NB4 (cell line): ENCODE measurements around the gene ALDH5A1.

Experiments used
- DNase-seq: peaks from one replicate; pipeline ENCODE4 v3.0.0; 2010; ENCODE audit warnings: low read depth
- H3K4me3 ChIP-seq: one replicate; pipeline ENCODE4 v1.5.1; 2011; ENCODE audit warnings: mild to moderate bottlenecking, low read depth, low read length, moderate library complexity
- MYC ChIP-seq: IDR thresholded peaks from 2 replicates; pipeline ENCODE4 v1.6.1; 2011; ENCODE audit warnings: low read depth, low read length
- POLR2A ChIP-seq: IDR thresholded peaks from 2 replicates; pipeline ENCODE4 v1.6.1; 2011; ENCODE audit warnings: mild to moderate bottlenecking; ENCODE audit not compliant: insufficient read length; ENCODE audit errors: extremely low read depth
- TF ChIP-seq, protein P1 (sequence below): IDR thresholded peaks from 2 replicates; pipeline ENCODE4 v1.6.1; 2011; ENCODE audit warnings: low read depth, low read length
- TF ChIP-seq, protein P2 (sequence below): IDR thresholded peaks from one replicate; pipeline ENCODE4 v1.5.1; 2012; ENCODE audit warnings: low read depth, low read length

ALDH5A1 gene

DNA sequence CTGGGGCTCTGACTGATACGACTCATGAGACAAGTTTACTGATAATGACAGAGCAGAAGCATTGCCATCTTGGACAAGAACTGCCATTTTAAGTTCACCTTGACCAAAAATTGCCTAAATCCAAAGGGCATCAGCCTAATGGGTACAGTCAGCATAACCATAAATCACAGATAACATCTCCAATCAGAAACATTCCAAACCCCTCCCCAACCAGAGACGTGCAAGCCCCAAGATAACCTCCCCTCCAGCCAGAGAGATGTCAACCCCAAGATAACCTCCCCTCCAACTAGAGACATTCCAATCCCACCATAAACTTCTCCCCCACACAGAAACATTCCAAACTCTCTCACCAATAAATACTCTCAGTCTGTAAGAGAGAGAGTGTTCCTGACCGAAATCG, 15.9 kb upstream of the ALDH5A1 start:
- H3K4me3 ChIP-seq: no peak overlapping the region
- no peak for DNase-seq
- TF ChIP-seq, protein P1, sequence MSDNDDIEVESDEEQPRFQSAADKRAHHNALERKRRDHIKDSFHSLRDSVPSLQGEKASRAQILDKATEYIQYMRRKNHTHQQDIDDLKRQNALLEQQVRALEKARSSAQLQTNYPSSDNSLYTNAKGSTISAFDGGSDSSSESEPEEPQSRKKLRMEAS: no peak
- TF ChIP-seq POLR2A (no peak), MYC (no peak)
- TF ChIP-seq, protein P2, sequence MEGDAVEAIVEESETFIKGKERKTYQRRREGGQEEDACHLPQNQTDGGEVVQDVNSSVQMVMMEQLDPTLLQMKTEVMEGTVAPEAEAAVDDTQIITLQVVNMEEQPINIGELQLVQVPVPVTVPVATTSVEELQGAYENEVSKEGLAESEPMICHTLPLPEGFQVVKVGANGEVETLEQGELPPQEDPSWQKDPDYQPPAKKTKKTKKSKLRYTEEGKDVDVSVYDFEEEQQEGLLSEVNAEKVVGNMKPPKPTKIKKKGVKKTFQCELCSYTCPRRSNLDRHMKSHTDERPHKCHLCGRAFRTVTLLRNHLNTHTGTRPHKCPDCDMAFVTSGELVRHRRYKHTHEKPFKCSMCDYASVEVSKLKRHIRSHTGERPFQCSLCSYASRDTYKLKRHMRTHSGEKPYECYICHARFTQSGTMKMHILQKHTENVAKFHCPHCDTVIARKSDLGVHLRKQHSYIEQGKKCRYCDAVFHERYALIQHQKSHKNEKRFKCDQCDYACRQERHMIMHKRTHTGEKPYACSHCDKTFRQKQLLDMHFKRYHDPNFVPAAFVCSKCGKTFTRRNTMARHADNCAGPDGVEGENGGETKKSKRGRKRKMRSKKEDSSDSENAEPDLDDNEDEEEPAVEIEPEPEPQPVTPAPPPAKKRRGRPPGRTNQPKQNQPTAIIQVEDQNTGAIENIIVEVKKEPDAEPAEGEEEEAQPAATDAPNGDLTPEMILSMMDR: no peak

DNA sequence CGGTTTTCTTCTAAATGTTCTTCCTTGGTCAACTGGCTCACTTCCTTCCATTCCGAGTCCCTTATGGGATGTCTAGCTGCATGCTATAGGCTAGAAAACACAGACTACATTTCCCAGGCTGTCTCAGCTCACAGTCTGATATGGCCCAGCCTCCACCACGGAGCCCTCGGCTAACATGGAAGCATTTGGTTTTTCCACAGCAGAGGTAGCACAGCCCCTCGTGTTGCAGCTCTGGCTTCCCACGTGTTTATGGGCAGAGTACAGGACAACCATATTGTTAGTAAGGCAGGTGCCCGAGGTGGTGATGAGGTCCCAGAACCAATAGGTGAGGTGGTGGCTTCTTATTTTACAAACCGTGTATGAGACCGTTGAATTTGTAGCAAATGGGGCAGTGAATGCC, 14.1 kb upstream of the ALDH5A1 start:
- TF ChIP-seq POLR2A (no peak), MYC (no peak)
- TF ChIP-seq, protein P2: no peak
- TF ChIP-seq, protein P1: no peak
- no peak overlapping the region for H3K4me3 ChIP-seq
- DNase-seq: no peak

DNA sequence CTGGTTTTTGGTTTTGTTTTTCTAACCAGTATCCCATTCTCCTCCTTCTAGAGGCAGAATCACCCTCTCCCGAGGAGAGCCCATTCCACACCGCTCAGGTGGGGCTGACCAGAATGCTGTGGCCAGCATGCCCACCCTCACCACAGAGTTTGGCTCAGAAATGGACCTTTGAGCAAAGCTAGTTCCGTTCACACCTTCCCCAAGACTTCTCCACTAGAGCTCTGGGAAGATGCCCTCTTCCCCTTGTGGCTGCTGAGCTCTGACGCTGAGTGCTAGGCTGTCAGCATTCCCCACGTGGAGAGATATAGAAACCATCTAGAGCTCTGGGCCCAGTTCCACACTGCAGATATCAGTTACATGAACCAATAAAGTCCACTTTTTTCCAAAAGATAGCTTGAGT, 13.3 kb upstream of the ALDH5A1 start:
- no peak for TF ChIP-seq MYC
- TF ChIP-seq POLR2A: no peak
- TF ChIP-seq, protein P1: no peak
- TF ChIP-seq, protein P2: no peak
- DNase-seq: no peak
- H3K4me3 ChIP-seq: no peak overlapping the region

DNA sequence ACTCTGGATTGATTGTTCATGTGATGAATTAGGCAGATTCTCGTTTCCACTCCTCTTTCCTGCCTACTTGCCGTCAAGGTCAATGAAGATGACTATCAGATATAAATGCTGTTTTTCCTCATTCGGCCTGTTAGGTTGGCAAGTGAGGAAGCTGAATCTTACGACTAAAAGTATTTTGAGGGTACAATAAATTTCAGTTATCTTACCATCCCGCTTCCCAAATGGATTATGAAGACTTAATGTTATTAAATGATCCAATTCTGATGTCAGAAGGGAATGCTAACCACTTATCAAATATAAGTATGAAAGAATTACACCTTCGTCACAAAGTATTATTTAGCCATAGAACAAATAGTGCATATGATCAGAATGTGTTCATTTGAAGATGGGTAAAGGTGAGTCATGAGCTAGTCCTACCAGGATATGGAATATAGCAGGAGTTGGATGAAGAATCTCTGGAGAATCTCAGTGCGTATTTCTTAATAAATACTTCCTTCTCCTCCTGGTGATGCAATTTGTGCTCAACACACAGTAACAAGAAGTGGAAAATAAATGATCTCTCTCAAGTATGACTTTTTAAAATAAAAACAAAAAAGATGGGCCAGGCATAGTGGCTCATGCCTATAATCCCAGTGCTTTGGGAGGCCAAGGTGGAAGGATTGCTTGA, 10.0 kb upstream of the ALDH5A1 start:
- no peak for DNase-seq
- TF ChIP-seq, protein P1: no peak
- TF ChIP-seq MYC (no peak), POLR2A (no peak)
- TF ChIP-seq, protein P2: no peak
- no peak overlapping the region for H3K4me3 ChIP-seq

DNA sequence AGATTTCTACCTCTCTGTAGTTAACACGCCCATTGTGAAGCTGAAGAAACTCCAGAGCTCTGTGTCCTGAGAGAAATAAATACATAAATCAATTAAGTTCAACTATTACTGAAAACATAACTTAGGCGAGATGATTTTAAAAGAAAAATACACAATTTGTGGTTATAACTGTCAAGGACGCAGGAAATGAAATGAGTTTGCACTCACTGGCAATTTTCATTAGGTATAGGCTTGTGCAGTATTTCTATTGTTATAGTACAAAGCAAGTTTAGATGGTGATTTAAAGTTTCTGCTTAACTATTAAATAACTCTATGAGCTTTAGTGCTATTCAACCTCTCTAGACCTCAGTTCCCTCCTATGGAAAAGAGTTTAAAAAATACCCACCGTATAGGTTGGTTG, 8.7 kb upstream of the ALDH5A1 start:
- no peak for DNase-seq
- H3K4me3 ChIP-seq: no peak overlapping the region
- TF ChIP-seq POLR2A: no peak
- TF ChIP-seq, protein P2: no peak

DNA sequence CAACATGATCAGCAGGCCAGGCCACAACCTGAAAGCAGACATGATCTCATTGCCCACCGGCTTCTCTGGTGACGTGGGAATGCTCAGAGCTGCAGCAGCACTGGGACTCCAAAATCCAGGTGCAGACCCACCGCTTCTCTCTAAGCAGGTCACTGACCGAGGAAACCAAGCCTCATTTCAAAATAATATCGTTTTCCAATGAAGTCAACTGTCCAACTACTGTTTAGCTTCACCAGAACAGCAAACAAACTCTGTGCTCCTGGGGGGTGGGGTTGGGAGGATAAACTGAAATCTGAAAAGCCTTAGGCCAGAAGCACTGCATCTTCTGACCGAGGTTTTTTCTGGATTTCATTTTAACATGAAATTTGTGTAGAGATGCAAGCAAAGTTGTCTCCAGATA, 5.3 kb upstream of the ALDH5A1 start, which contains the start of gene GPLD1:
Gene GPLD1, minus strand, starts transcription at position 109 of the 400 bp plus-strand sequence. Its CDS starts 67 bp downstream, at position 42.
- TF ChIP-seq, protein P2: no peak
- TF ChIP-seq, protein P1: no peak
- TF ChIP-seq POLR2A (no peak), MYC (no peak)
- DNase-seq: no peak
- H3K4me3 ChIP-seq: no peak within 1 kb of the TSS
